Smooth muscle cell (in vitro differentiated cells): Measurements from ENCODE around the gene EYA3. TPM values are rescaled to one million over a fixed set of nuclear protein-coding genes. Genes with fewer than 3 reads are reported as not detected.

Experiments used
- DNase-seq: peaks from one replicate; lab custom pipeline; 2025; ENCODE audit not compliant: unreplicated experiment; lab: John Stamatoyannopoulos, UW
- H2AFZ ChIP-seq: fragments of 200-600 bp; sonication (generic); 2 replicates; pipeline ENCODE4 v1.6.0; 2016; ENCODE audit warnings: antibody characterized with exemption, low read depth, mild to moderate bottlenecking
- H3F3A ChIP-seq: fragments of 200-600 bp; sonication (generic); 2 replicates; pipeline ENCODE4 v1.6.0; 2017; ENCODE audit warnings: antibody characterized with exemption, low read depth
- H3K27ac ChIP-seq: fragments of 200-600 bp; sonication (generic); 2 replicates; pipeline ENCODE4 v1.5.1; 2016; ENCODE audit warnings: low read depth, mild to moderate bottlenecking
- H3K27me3 ChIP-seq: fragments of 200-600 bp; sonication (generic); 2 replicates; pipeline ENCODE4 v1.6.1; 2016; ENCODE audit warnings: low read depth, mild to moderate bottlenecking
- H3K36me3 ChIP-seq: fragments of 200-600 bp; sonication (generic); 2 replicates; pipeline ENCODE4 v1.5.1; 2016; ENCODE audit warnings: low read depth
- H3K4me1 ChIP-seq: fragments of 200-600 bp; sonication (generic); 2 replicates; pipeline ENCODE4 v1.5.1; 2016; ENCODE audit warnings: low read depth
- H3K4me2 ChIP-seq: fragments of 200-600 bp; sonication (generic); 2 replicates; pipeline ENCODE4 v1.6.0; 2016; ENCODE audit warnings: mild to moderate bottlenecking
- H3K4me3 ChIP-seq: fragments of 200-600 bp; sonication (generic); 2 replicates; pipeline ENCODE4 v1.5.1; 2016; ENCODE audit warnings: mild to moderate bottlenecking
- H3K79me2 ChIP-seq: fragments of 200-600 bp; sonication (generic); 2 replicates; pipeline ENCODE4 v1.6.0; 2016; ENCODE audit warnings: low read depth, mild to moderate bottlenecking
- H3K9ac ChIP-seq: fragments of 200-600 bp; sonication (generic); 2 replicates; pipeline ENCODE4 v1.6.0; 2016; ENCODE audit warnings: low read depth
- H3K9me3 ChIP-seq: fragments of 200-600 bp; sonication (generic); replicated peaks from 2 replicates; pipeline ENCODE4 v1.5.1; 2016; ENCODE audit warnings: low read depth
- H4K20me1 ChIP-seq: fragments of 200-600 bp; sonication (generic); 2 replicates; pipeline ENCODE4 v1.6.0; 2016; ENCODE audit warnings: low read depth
- CTCF ChIP-seq: fragments of 200-600 bp; sonication (generic); IDR thresholded peaks from 2 replicates; pipeline ENCODE4 v1.5.1; 2017; ENCODE audit warnings: borderline replicate concordance, mild to moderate bottlenecking, antibody characterized with exemption; ENCODE audit not compliant: insufficient read depth, poor library complexity, severe bottlenecking
- WGBS: methylation state at CpG from one replicate; pipeline ENCODE4 v1.1.7; 2016; ENCODE audit warnings: low lambda C conversion rate; 5-methylcytosine and 5-hydroxymethylcytosine counted together
- polyA plus RNA-seq: library from polyadenylated mRNA; unstranded; fragments of >200 nt; fragmentation: Nextera tagmentation; extraction: Ambion mirVana; gene quantifications from 2 replicates; pipeline ENCODE4 v1.2.1, GENCODE V29; 2016
- total RNA-seq: library from RNA; depleted of rRNA; stranded (reverse); fragments of >200 nt; gene quantifications from 2 replicates; pipeline ENCODE4 v1.2.3, GENCODE V29; 2014

EYA3 gene
- total and polyA plus RNA-seq, 2 experiments from 2014 or later, result 3.8 to 17.1 TPM

- H3K36me3 ChIP-seq, result no peaks in the 10 kb centered on the region
- H4K20me1 ChIP-seq, result no peaks in the 10 kb centered on the region
- no peaks in the 10 kb centered on the region for H3K27me3 ChIP-seq
- no peaks in the 10 kb centered on the region for H3K9me3 ChIP-seq
- TF ChIP-seq CTCF, result no peak
- no peak for DNase-seq
- H3K27ac ChIP-seq, result no peak overlapping the region
- 99% methylated on average over 3 of the region's 3 CpGs for WGBS
- no peaks in the 10 kb centered on the region for H3K79me2 ChIP-seq
- no peak overlapping the region for H3K4me2 ChIP-seq
- H3F3A ChIP-seq, result no peaks in the 10 kb centered on the region
- no peak overlapping the region for H2AFZ ChIP-seq
- H3K9ac ChIP-seq, result no peak overlapping the region
- H3K4me1 ChIP-seq, result no peaks in the 10 kb centered on the region
- no peak overlapping the region for H3K4me3 ChIP-seq
Measured at GRCh38 chr1:27952147-27952546, 136.3 kb downstream of the EYA3 start.

- H2AFZ ChIP-seq, result no peak overlapping the region
- H4K20me1 ChIP-seq, result no peaks in the 10 kb centered on the region
- H3K79me2 ChIP-seq, result no peaks in the 10 kb centered on the region
- no peaks in the 10 kb centered on the region for H3K4me1 ChIP-seq
- WGBS, result 51% methylated on average over 3 of the region's 3 CpGs
- no peak for TF ChIP-seq CTCF
- H3K9ac ChIP-seq, result no peak overlapping the region
- H3K27ac ChIP-seq, result no peak overlapping the region
- H3K27me3 ChIP-seq, result no peaks in the 10 kb centered on the region
- no peak overlapping the region for H3K4me3 ChIP-seq
- no peaks in the 10 kb centered on the region for H3F3A ChIP-seq
- no peaks in the 10 kb centered on the region for H3K36me3 ChIP-seq
- no peak for DNase-seq
- H3K9me3 ChIP-seq, result no peaks in the 10 kb centered on the region
- no peak overlapping the region for H3K4me2 ChIP-seq
Measured at GRCh38 chr1:27951396-27951795, 137.0 kb downstream of the EYA3 start.

- no peak overlapping the region for H3K4me3 ChIP-seq
- no peaks in the 10 kb centered on the region for H3F3A ChIP-seq
- no peak overlapping the region for H3K9ac ChIP-seq
- no peak overlapping the region for H3K27ac ChIP-seq
- no peak for TF ChIP-seq CTCF
- 90% methylated on average over 8 of the region's 8 CpGs for WGBS
- H2AFZ ChIP-seq, result no peak overlapping the region
- H3K27me3 ChIP-seq, result no peaks in the 10 kb centered on the region
- no peaks in the 10 kb centered on the region for H3K79me2 ChIP-seq
- no peaks in the 10 kb centered on the region for H4K20me1 ChIP-seq
- H3K36me3 ChIP-seq, result no peaks in the 10 kb centered on the region
- no peaks in the 10 kb centered on the region for H3K9me3 ChIP-seq
- no peaks in the 10 kb centered on the region for H3K4me1 ChIP-seq
- H3K4me2 ChIP-seq, result no peak overlapping the region
- DNase-seq, result no peak
Measured at GRCh38 chr1:27949027-27949426, 139.4 kb downstream of the EYA3 start.

GRCh38 chr1:27945020-27945419, 143.4 kb downstream of the EYA3 start:
- H3K4me3 ChIP-seq, result no peak overlapping the region
- no peaks in the 10 kb centered on the region for H4K20me1 ChIP-seq
- 93% methylated on average over 5 of the region's 5 CpGs for WGBS
- no peak overlapping the region for H3K9ac ChIP-seq
- H3K27ac ChIP-seq, result no peak overlapping the region
- H2AFZ ChIP-seq, result no peak overlapping the region
- H3K9me3 ChIP-seq, result no peaks in the 10 kb centered on the region
- H3K27me3 ChIP-seq, result no peaks in the 10 kb centered on the region
- no peaks in the 10 kb centered on the region for H3K36me3 ChIP-seq
- TF ChIP-seq CTCF, result no peak
- H3K4me2 ChIP-seq, result no peak overlapping the region
- H3K4me1 ChIP-seq, result no peaks in the 10 kb centered on the region
- H3F3A ChIP-seq, result no peaks in the 10 kb centered on the region
- no peak for DNase-seq
- H3K79me2 ChIP-seq, result no peaks in the 10 kb centered on the region
